Hepatocyte (in vitro differentiated cells): ENCODE results near the gene MSH3. TPM values are rescaled to one million over a fixed set of nuclear protein-coding genes. Genes with fewer than 3 reads are reported as not detected.

Source experiments
- DNase-seq: peaks from one replicate; pipeline ENCODE4 v3.0.0-alpha.2; 2016; ENCODE audit warnings: low spot score
- H2AFZ ChIP-seq: fragments of 200-600 bp; sonication (generic); 2 replicates; pipeline ENCODE4 v1.6.0; 2016; ENCODE audit warnings: antibody characterized with exemption, mild to moderate bottlenecking
- H3K27ac ChIP-seq: fragments of 200-600 bp; sonication (generic); 2 replicates; pipeline ENCODE4 v1.5.1; 2016; ENCODE audit warnings: mild to moderate bottlenecking
- H3K27me3 ChIP-seq: fragments of 200-600 bp; sonication (generic); 2 replicates; pipeline ENCODE4 v1.6.1; 2016
- H3K36me3 ChIP-seq: fragments of 200-600 bp; sonication (generic); replicated peaks from 2 replicates; pipeline ENCODE4 v1.5.1; 2016; ENCODE audit warnings: low read depth; ENCODE audit not compliant: insufficient read depth
- H3K4me1 ChIP-seq: fragments of 200-600 bp; sonication (generic); 2 replicates; pipeline ENCODE4 v1.5.1; 2016; ENCODE audit warnings: mild to moderate bottlenecking, moderate library complexity; ENCODE audit not compliant: insufficient read depth
- H3K4me2 ChIP-seq: fragments of 200-600 bp; sonication (generic); 2 replicates; pipeline ENCODE4 v1.6.0; 2016
- H3K4me3 ChIP-seq: fragments of 200-600 bp; sonication (generic); 2 replicates; pipeline ENCODE4 v1.5.1; 2016; ENCODE audit warnings: mild to moderate bottlenecking
- H3K79me2 ChIP-seq: fragments of 200-600 bp; sonication (generic); 2 replicates; pipeline ENCODE4 v1.6.0; 2017; ENCODE audit warnings: mild to moderate bottlenecking
- H3K9me2 ChIP-seq: fragments of 200-600 bp; sonication (generic); replicated peaks from 2 replicates; pipeline ENCODE4 v1.6.0; 2017; ENCODE audit warnings: mild to moderate bottlenecking; ENCODE audit not compliant: insufficient read depth
- H3K9me3 ChIP-seq: fragments of 200-600 bp; sonication (generic); 2 replicates; pipeline ENCODE4 v1.5.1; 2016; ENCODE audit warnings: low read depth, mild to moderate bottlenecking
- H4K20me1 ChIP-seq: fragments of 200-600 bp; sonication (generic); 2 replicates; pipeline ENCODE4 v1.6.0; 2016; ENCODE audit warnings: mild to moderate bottlenecking; ENCODE audit not compliant: insufficient read depth, poor library complexity, severe bottlenecking
- EZH2 ChIP-seq: fragments of 200-600 bp; sonication (generic); IDR thresholded peaks from 2 replicates; pipeline ENCODE4 v1.6.1; 2016; ENCODE audit warnings: antibody characterized with exemption, mild to moderate bottlenecking, borderline replicate concordance
- EZH2phosphoT487 ChIP-seq: fragments of 200-600 bp; sonication (generic); IDR thresholded peaks from one replicate; pipeline ENCODE4 v1.6.1; 2018; ENCODE audit warnings: antibody characterized with exemption, mild to moderate bottlenecking, low read depth, moderate library complexity; ENCODE audit not compliant: unreplicated experiment, severe bottlenecking
- WGBS: methylation state at CpG from one replicate; pipeline ENCODE4 v1.1.6; 2016; ENCODE audit warnings: low lambda C conversion rate; ENCODE audit errors: missing lambda C conversion rate; 5-methylcytosine and 5-hydroxymethylcytosine counted together
- polyA plus RNA-seq: library from polyadenylated mRNA; unstranded; fragments of >200 nt; fragmentation: Nextera tagmentation; extraction: Ambion mirVana; gene quantifications from 2 replicates; pipeline ENCODE4 v1.2.1, GENCODE V29; 2016
- total RNA-seq: library from RNA; depleted of rRNA; stranded (reverse); fragments of >200 nt; gene quantifications from 2 replicates; pipeline ENCODE4 v1.2.3, GENCODE V29; 2014
- TF ChIP-seq, protein P1 (sequence below): fragments of 200-600 bp; sonication (generic); IDR thresholded peaks from 2 replicates; pipeline ENCODE4 v1.5.1; 2016; ENCODE audit warnings: antibody characterized with exemption, mild to moderate bottlenecking; ENCODE audit not compliant: poor library complexity

MSH3 gene
- total and polyA plus RNA-seq, 2 experiments from 2014 or later: 8.1 to 13.2 TPM

DNA sequence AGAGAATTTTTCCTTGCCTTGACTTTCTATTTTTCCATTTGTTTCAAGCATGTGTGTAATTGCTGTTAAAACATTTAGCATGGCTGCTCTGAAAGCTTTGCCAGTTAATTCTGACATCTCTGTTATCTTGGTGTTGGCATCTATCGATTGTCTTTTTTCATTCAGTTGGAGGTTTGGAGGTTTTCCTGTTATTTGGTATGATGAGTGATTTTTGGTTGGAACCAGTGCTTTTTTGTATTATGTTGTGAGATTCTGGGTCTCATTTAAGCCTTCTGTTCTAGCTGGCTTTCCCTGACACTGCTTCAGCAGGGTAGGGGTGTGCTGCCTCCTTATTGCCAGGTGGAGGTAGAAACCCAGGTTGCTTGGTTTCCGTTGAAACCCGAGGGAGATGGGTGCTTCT, 41.2 kb downstream of the MSH3 start:
- TF ChIP-seq, protein P1, sequence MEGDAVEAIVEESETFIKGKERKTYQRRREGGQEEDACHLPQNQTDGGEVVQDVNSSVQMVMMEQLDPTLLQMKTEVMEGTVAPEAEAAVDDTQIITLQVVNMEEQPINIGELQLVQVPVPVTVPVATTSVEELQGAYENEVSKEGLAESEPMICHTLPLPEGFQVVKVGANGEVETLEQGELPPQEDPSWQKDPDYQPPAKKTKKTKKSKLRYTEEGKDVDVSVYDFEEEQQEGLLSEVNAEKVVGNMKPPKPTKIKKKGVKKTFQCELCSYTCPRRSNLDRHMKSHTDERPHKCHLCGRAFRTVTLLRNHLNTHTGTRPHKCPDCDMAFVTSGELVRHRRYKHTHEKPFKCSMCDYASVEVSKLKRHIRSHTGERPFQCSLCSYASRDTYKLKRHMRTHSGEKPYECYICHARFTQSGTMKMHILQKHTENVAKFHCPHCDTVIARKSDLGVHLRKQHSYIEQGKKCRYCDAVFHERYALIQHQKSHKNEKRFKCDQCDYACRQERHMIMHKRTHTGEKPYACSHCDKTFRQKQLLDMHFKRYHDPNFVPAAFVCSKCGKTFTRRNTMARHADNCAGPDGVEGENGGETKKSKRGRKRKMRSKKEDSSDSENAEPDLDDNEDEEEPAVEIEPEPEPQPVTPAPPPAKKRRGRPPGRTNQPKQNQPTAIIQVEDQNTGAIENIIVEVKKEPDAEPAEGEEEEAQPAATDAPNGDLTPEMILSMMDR: no peak
- no peak for TF ChIP-seq EZH2phosphoT487
- TF ChIP-seq EZH2: no peak
- no peak overlapping the region for H3K4me2 ChIP-seq
- H3K27ac ChIP-seq: no peak overlapping the region
- no peak for DNase-seq
- H3K9me3 ChIP-seq: no peaks in the 10 kb centered on the region
- H3K4me1 ChIP-seq: no peaks in the 10 kb centered on the region
- no peaks in the 10 kb centered on the region for H3K27me3 ChIP-seq
- H4K20me1 ChIP-seq: no peaks in the 10 kb centered on the region
- no peak overlapping the region for H2AFZ ChIP-seq
- no peak overlapping the region for H3K4me3 ChIP-seq
- H3K9me2 ChIP-seq: no peaks in the 10 kb centered on the region
- no peaks in the 10 kb centered on the region for H3K36me3 ChIP-seq
- WGBS: 71% methylated on average over 3 of the region's 3 CpGs
- no peaks in the 10 kb centered on the region for H3K79me2 ChIP-seq

DNA sequence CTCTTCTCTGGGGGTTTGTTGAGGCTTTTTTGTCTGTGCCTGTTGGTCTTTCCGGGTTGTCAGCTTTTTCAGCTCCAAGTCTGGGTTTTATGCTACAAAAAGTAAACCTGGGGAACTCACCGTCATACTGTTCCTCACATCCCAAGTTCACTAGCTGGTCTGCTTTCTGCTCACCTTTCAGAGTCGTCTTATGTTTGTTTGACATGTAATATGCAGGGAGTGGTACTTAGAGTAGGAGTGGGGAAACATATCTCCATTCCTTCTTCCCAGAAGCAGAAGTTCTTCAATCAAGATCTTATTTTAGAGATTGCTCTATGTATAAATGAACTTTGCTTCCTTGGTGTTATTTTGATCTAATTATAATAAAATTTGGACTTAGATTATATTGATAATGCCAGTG, 42.0 kb downstream of the MSH3 start:
- H3K4me2 ChIP-seq: no peak overlapping the region
- H3K9me3 ChIP-seq: no peaks in the 10 kb centered on the region
- H3K4me1 ChIP-seq: no peaks in the 10 kb centered on the region
- 78% methylated on average over 3 of the region's 3 CpGs for WGBS
- H3K27ac ChIP-seq: no peak overlapping the region
- TF ChIP-seq EZH2phosphoT487: no peak
- TF ChIP-seq, protein P1: no peak
- TF ChIP-seq EZH2: no peak
- H3K79me2 ChIP-seq: no peaks in the 10 kb centered on the region
- H3K27me3 ChIP-seq: no peaks in the 10 kb centered on the region
- H4K20me1 ChIP-seq: no peaks in the 10 kb centered on the region
- H3K9me2 ChIP-seq: no peaks in the 10 kb centered on the region
- H2AFZ ChIP-seq: no peak overlapping the region
- no peaks in the 10 kb centered on the region for H3K36me3 ChIP-seq
- DNase-seq: no peak
- no peak overlapping the region for H3K4me3 ChIP-seq

DNA sequence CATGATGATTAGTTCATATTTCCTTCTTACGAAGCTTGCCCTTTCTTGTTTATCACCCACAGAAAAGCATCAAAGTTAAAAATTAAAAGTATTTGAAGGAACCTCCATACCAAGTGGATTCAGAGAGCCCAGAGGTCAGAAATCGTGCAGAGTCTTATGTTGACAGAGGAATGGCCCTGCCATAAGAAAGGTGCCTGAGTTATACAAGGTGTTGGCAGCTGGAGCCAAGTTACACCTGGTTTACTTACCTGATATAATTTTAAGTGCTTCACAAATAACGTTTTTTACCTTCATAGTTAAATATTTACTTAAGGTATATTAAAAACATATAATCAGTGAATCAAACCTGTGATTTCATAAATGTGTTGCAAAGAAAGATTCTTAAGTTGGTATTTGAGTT, 42.6 kb downstream of the MSH3 start:
- Histone ChIP-seq H3K79me2 (no peaks in the 10 kb centered on the region), H3K9me2 (no peaks in the 10 kb centered on the region), H4K20me1 (no peaks in the 10 kb centered on the region), H3K4me1 (peaks cover 3% of the 10 kb centered on the region), H2AFZ (no peak overlapping the region), H3K27me3 (no peaks in the 10 kb centered on the region), H3K36me3 (no peaks in the 10 kb centered on the region), H3K4me2 (no peak overlapping the region), H3K9me3 (no peaks in the 10 kb centered on the region), H3K27ac (no peak overlapping the region), H3K4me3 (no peak overlapping the region)
- no peak for TF ChIP-seq EZH2
- TF ChIP-seq, protein P1: no peak
- no peak for DNase-seq
- WGBS: 62% methylated on average over 3 of the region's 3 CpGs

DNA sequence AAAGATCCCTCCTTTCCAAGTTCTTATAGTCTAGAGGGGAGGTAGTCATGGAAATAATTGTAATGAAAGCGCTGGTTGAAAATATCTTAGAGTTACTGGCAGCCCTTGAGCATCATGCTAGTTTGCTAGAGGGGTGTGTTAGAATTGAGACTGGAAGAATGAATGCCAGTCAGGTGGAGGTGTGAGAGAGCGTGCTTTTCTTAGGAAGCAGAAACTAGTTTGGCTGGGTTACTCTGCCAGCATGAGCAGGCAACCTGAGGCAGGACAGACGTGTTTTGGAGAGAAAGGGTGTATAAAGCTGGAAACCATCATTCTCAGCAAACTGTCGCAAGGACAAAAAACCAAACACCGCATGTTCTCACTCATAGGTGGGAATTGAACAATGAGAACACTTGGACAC, 43.9 kb downstream of the MSH3 start:
- no peaks in the 10 kb centered on the region for H3K36me3 ChIP-seq
- H3K4me2 ChIP-seq: no peak overlapping the region
- no peak for TF ChIP-seq EZH2phosphoT487
- TF ChIP-seq, protein P1: no peak
- TF ChIP-seq EZH2: no peak
- H3K27me3 ChIP-seq: no peaks in the 10 kb centered on the region
- no peak overlapping the region for H3K4me3 ChIP-seq
- no peaks in the 10 kb centered on the region for H3K9me2 ChIP-seq
- 84% methylated on average over 5 of the region's 5 CpGs for WGBS
- H3K79me2 ChIP-seq: no peaks in the 10 kb centered on the region
- H3K4me1 ChIP-seq: peaks cover 3% of the 10 kb centered on the region
- H3K27ac ChIP-seq: no peak overlapping the region
- DNase-seq: no peak
- H3K9me3 ChIP-seq: no peaks in the 10 kb centered on the region
- H2AFZ ChIP-seq: no peak overlapping the region
- H4K20me1 ChIP-seq: no peaks in the 10 kb centered on the region
